H1 (cell line): ENCODE results near the gene COX6A2. TPM values are rescaled to one million over a fixed set of nuclear protein-coding genes. Genes with fewer than 3 reads are reported as not detected.

Source experiments
- CTCF ChIA-PET: fragments of 300-600 bp; sonication (Branson Sonifier 250); formaldehyde crosslinking; loops from one replicate; lab custom pipeline; 2021; ENCODE audit not compliant: partially characterized antibody; lab: Charles Lee
- POLR2A ChIA-PET: fragments of 300-600 bp; sonication (Branson Sonifier 250); formaldehyde crosslinking; loops from one replicate; lab custom pipeline; 2021; ENCODE audit warnings: inconsistent platforms; ENCODE audit not compliant: partially characterized antibody; lab: Charles Lee
- DNase-seq, 2 experiments: peaks; one replicate each; pipeline versions ENCODE4 v3.0.0 to v3.0.0-alpha.2; 2010 to 2022; ENCODE audit warnings: low spot score in 2 of 2, low read depth in 1 of 2, mixed read lengths in 1 of 2
- FAIRE-seq: peaks from 2 replicates; lab custom pipeline; 2011; peaks lifted over from hg19 to GRCh38; lab: Jason Lieb, UNC
- H2AFZ ChIP-seq: 2 replicates; pipeline ENCODE4 v1.8.1; 2012; ENCODE audit warnings: low read length, inconsistent platforms
- H2AK5ac ChIP-seq: 2 replicates; pipeline ENCODE4 v1.6.1; 2013; ENCODE audit warnings: low read depth, low read length
- H2BK120ac ChIP-seq: replicated peaks from 2 replicates; pipeline ENCODE3; 2013; ENCODE audit warnings: low read depth, low read length, inconsistent platforms
- H2BK12ac ChIP-seq: 2 replicates; pipeline ENCODE4 v1.6.1; 2013; ENCODE audit warnings: low read depth, low read length
- H2BK15ac ChIP-seq: 2 replicates; pipeline ENCODE4 v1.6.1; 2013; ENCODE audit warnings: low read length
- H2BK20ac ChIP-seq: 2 replicates; pipeline ENCODE4 v1.6.1; 2013; ENCODE audit warnings: low read length
- H2BK5ac ChIP-seq: 2 replicates; pipeline ENCODE4 v1.6.1; 2013; ENCODE audit warnings: low read depth, low read length
- H3K14ac ChIP-seq: 2 replicates; pipeline ENCODE4 v1.6.1; 2013; ENCODE audit warnings: inconsistent platforms; ENCODE audit not compliant: insufficient read length
- H3K18ac ChIP-seq: 2 replicates; pipeline ENCODE4 v1.6.1; 2013; ENCODE audit warnings: low read length; ENCODE audit errors: extremely low read depth
- H3K23ac ChIP-seq: 2 replicates; pipeline ENCODE4 v1.6.1; 2013; ENCODE audit warnings: inconsistent platforms; ENCODE audit not compliant: insufficient read length
- H3K23me2 ChIP-seq: 2 replicates; pipeline ENCODE4 v1.6.1; 2013; ENCODE audit warnings: low read depth, low read length
- H3K27ac ChIP-seq: 2 replicates; pipeline ENCODE4 v1.6.1; 2011; ENCODE audit warnings: low read depth, low read length, inconsistent platforms
- H3K27me3 ChIP-seq, 4 experiments: replicated peaks in 1 of 4; 1 replicate in 1 of 4; 2 replicates in 3 of 4; pipeline versions ENCODE4 v1.6.1 to v1.8.1; 2011 to 2013; ENCODE audit warnings: low read length in 3 of 4, mild to moderate bottlenecking in 3 of 4, inconsistent platforms in 2 of 4, mixed read lengths in 2 of 4, moderate library complexity in 1 of 4; ENCODE audit not compliant: control insufficient read depth in 3 of 4, insufficient read depth in 3 of 4; ENCODE audit errors: extremely low read depth in 1 of 4
- H3K36me3 ChIP-seq, 4 experiments: 2 replicates each; pipeline versions ENCODE4 v1.6.1 to v1.8.1; 2011 to 2013; ENCODE audit warnings: mild to moderate bottlenecking in 4 of 4, low read length in 3 of 4, moderate library complexity in 2 of 4, control low read depth in 1 of 4, inconsistent platforms in 1 of 4; ENCODE audit not compliant: insufficient read depth in 4 of 4, control insufficient read depth in 2 of 4
- H3K4ac ChIP-seq: replicated peaks from 2 replicates; pipeline ENCODE3; 2013; ENCODE audit warnings: low read length, low read depth, mixed read lengths, inconsistent platforms; ENCODE audit not compliant: insufficient read length
- H3K4me1 ChIP-seq, 4 experiments: replicated peaks in 1 of 4; 1 replicate in 1 of 4; 2 replicates in 3 of 4; pipeline versions ENCODE4 v1.6.1 to v1.8.1; 2011 to 2013; ENCODE audit warnings: low read length in 3 of 4, inconsistent platforms in 2 of 4, mixed read lengths in 1 of 4; ENCODE audit not compliant: insufficient read depth in 4 of 4, control insufficient read depth in 3 of 4
- H3K4me2 ChIP-seq, 2 experiments: 2 replicates each; pipeline versions ENCODE4 v1.6.1 to v1.8.1; 2011 to 2013; ENCODE audit warnings: low read depth in 2 of 2, low read length in 2 of 2, control low read depth in 1 of 2, inconsistent platforms in 1 of 2, mild to moderate bottlenecking in 1 of 2; ENCODE audit not compliant: insufficient read depth in 1 of 2
- H3K4me3 ChIP-seq, 4 experiments: fragments of 200-600, 300-600 bp in 1 of 4; sonication (generic), shearing (Covaris generic), sonication (Bioruptor Twin) in 1 of 4; 2 replicates each; pipeline versions ENCODE4 v1.5.1 to v1.8.1; 2011 to 2016; ENCODE audit warnings: low read length in 4 of 4, low read depth in 3 of 4, control low read depth in 2 of 4, inconsistent platforms in 2 of 4, mild to moderate bottlenecking in 2 of 4, mixed read lengths in 1 of 4, moderate library complexity in 1 of 4; ENCODE audit not compliant: insufficient read depth in 2 of 4; ENCODE audit errors: extremely low read depth in 1 of 4
- H3K56ac ChIP-seq: replicated peaks from 2 replicates; pipeline ENCODE3; 2013; ENCODE audit warnings: low read depth, mild to moderate bottlenecking, mixed read lengths, low read length, inconsistent platforms; ENCODE audit not compliant: insufficient read length
- H3K79me1 ChIP-seq: 2 replicates; pipeline ENCODE4 v1.6.1; 2013; ENCODE audit warnings: low read depth, low read length, control low read depth
- H3K79me2 ChIP-seq, 2 experiments: 2 replicates each; pipeline versions ENCODE4 v1.6.1 to v1.8.1; 2012 to 2013; ENCODE audit warnings: low read length in 2 of 2, mild to moderate bottlenecking in 2 of 2, inconsistent platforms in 1 of 2; ENCODE audit not compliant: insufficient read depth in 2 of 2, control insufficient read depth in 1 of 2
- H3K9ac ChIP-seq, 4 experiments: replicated peaks in 1 of 4; 1 replicate in 1 of 4; 2 replicates in 3 of 4; pipeline versions ENCODE4 v1.6.1 to v1.8.1; 2011 to 2013; ENCODE audit warnings: low read depth in 3 of 4, low read length in 3 of 4, control low read depth in 2 of 4, mild to moderate bottlenecking in 2 of 4, moderate library complexity in 2 of 4, inconsistent platforms in 1 of 4; ENCODE audit errors: extremely low read depth in 1 of 4
- H3K9me3 ChIP-seq, 2 experiments: 2 replicates each; pipeline versions ENCODE4 v1.6.1 to v1.8.1; 2012 to 2013; ENCODE audit warnings: mild to moderate bottlenecking in 2 of 2, moderate library complexity in 2 of 2, control low read depth in 1 of 2, inconsistent platforms in 1 of 2, low read depth in 1 of 2, low read length in 1 of 2, mixed read lengths in 1 of 2; ENCODE audit not compliant: insufficient read depth in 2 of 2
- H4K20me1 ChIP-seq, 2 experiments: replicated peaks in 1 of 2; 2 replicates each; pipeline versions ENCODE3 to v1.8.1; 2011 to 2013; ENCODE audit warnings: inconsistent platforms in 2 of 2, low read length in 2 of 2, mild to moderate bottlenecking in 1 of 2; ENCODE audit not compliant: insufficient read depth in 2 of 2, control insufficient read depth in 1 of 2
- H4K5ac ChIP-seq: 2 replicates; pipeline ENCODE4 v1.6.1; 2013; ENCODE audit warnings: low read length, low read depth, mixed read lengths, inconsistent platforms; ENCODE audit not compliant: insufficient read length
- H4K8ac ChIP-seq: 2 replicates; pipeline ENCODE4 v1.8.0; 2013; ENCODE audit warnings: mild to moderate bottlenecking, moderate library complexity, low read length, inconsistent platforms; ENCODE audit not compliant: insufficient read depth; ENCODE audit errors: extremely low read depth
- H4K91ac ChIP-seq: replicated peaks from 2 replicates; pipeline ENCODE3; 2013; ENCODE audit warnings: low read length, mixed read lengths, inconsistent platforms; ENCODE audit not compliant: insufficient read length
- E2F6 ChIP-seq: IDR thresholded peaks from 2 replicates; pipeline ENCODE4 v1.6.1; 2012; ENCODE audit warnings: inconsistent platforms
- SP4 ChIP-seq: IDR thresholded peaks from 2 replicates; pipeline ENCODE4 v1.6.1; 2012; ENCODE audit warnings: low read length, inconsistent platforms
- ZNF274 ChIP-seq: IDR thresholded peaks from 2 replicates; pipeline ENCODE4 v1.7.0; 2012; ENCODE audit warnings: low read length, borderline replicate concordance; ENCODE audit errors: extremely low read depth
- WGBS, 2 experiments: shearing (Covaris generic) in 1 of 2; methylation state at CpG; one replicate each; pipeline versions ENCODE4 v1.1.6 to v1.1.7; 2013 to 2015; ENCODE audit warnings: low lambda C conversion rate in 2 of 2, mixed read lengths in 2 of 2, inconsistent platforms in 1 of 2, low coverage in 1 of 2, missing lambda C conversion rate in 1 of 2; ENCODE audit not compliant: insufficient replicate concordance in 2 of 2, insufficient coverage in 1 of 2, insufficient read length in 1 of 2; ENCODE audit errors: extremely low coverage in 1 of 2, missing lambda C conversion rate in 1 of 2; 5-methylcytosine and 5-hydroxymethylcytosine counted together
- polyA plus RNA-seq, 7 experiments: library from polyadenylated mRNA; depleted of rRNA in 3 of 7; stranded (reverse) in 5 of 7; unstranded in 2 of 7; fragments of >200 nt in 5 of 7; fragments of 200-250 nt in 2 of 7; gene quantifications; 1 replicate in 5 of 7; 2 replicates in 1 of 7; 4 replicates in 1 of 7; pipeline versions ENCODE4 v1.2.1 to v1.2.3, GENCODE V29; 2011 to 2013; ENCODE audit warnings: missing spikeins in 2 of 7, mixed read lengths in 2 of 7
- total RNA-seq: library from RNA; stranded (reverse); fragmentation: NEBNext Ultra II Directional; extraction: Animal tissue kit (Norgen Biotek cat#: 25700); gene quantifications from 2 replicates; pipeline ENCODE4 v1.2.1, GENCODE V29; 2021

Gene COX6A2
- total and polyA plus RNA-seq, 2 of the 8 experiments (the other 6 are each of a cell fraction or from before 2014, with no cell fraction given): 0.79 TPM; not detected in 1

- FAIRE-seq (no peak), DNase-seq (no peak)
- H3K18ac ChIP-seq: no peak overlapping the region
- H2AFZ ChIP-seq: no peak overlapping the region
- H3K23me2 ChIP-seq: 0 out of 2 replicates have a peak, but pooled peaks cover 3% of the 10 kb centered on the region
- no peak overlapping the region for H3K4me3 ChIP-seq
- H3K9ac ChIP-seq: no peak overlapping the region
- H4K5ac ChIP-seq: no peak overlapping the region
- POLR2A ChIA-PET: no interaction called here
- H3K56ac ChIP-seq: no peak overlapping the region
- H3K27me3 ChIP-seq: no peaks in the 10 kb centered on the region
- H2BK20ac ChIP-seq: no peak overlapping the region
- H3K9me3 ChIP-seq: no peaks in the 10 kb centered on the region
- H3K14ac ChIP-seq: no peak overlapping the region
- H3K4me1 ChIP-seq: no peaks in the 10 kb centered on the region
- H3K4me2 ChIP-seq: no peak overlapping the region
- H3K79me2 ChIP-seq: no peaks in the 10 kb centered on the region
- H4K91ac ChIP-seq: no peak overlapping the region
- no peak overlapping the region for H2BK5ac ChIP-seq
- no peak overlapping the region for H4K8ac ChIP-seq
- TF ChIP-seq ZNF274: no peak
- TF ChIP-seq SP4: no peak
- TF ChIP-seq E2F6: no peak
- no peak overlapping the region for H2AK5ac ChIP-seq
- no peak overlapping the region for H3K4ac ChIP-seq
- WGBS, 2 experiments: 91% methylated on average over 22 of the region's 36 CpGs; no CpG with 5 or more reads in 1 of the 2 experiments
- H3K36me3 ChIP-seq: peaks cover 0 to 13% (median 1%) of the 10 kb centered on the region in 4 experiments; a peak in 4 of 8 replicates
- CTCF ChIA-PET: no interaction called here
- no peak overlapping the region for H3K23ac ChIP-seq
- no peaks in the 10 kb centered on the region for H3K79me1 ChIP-seq
- no peak overlapping the region for H2BK15ac ChIP-seq
- H2BK120ac ChIP-seq: no peak overlapping the region
- no peak overlapping the region for H3K27ac ChIP-seq
- H2BK12ac ChIP-seq: no peak overlapping the region
- H4K20me1 ChIP-seq: no peaks in the 10 kb centered on the region
Measured at GRCh38 chr16:31464348-31464769, 36.2 kb upstream of the COX6A2 start.
